ENCODE measurements around the gene B4GALNT2.

B4GALNT2 gene

GRCh38 chr17:49216953-49217650 is 84.5 kb downstream of the B4GALNT2 start:
- Histone ChIP-seq H3K4me3 (ENCODE audit: low read depth in 1 of 2, low read length in 2 of 2) (no peak overlapping the region), H3K4me1 (ENCODE audit: insufficient read depth, low read length) (peaks cover 6% of the 10 kb centered on the region), H3K9ac (ENCODE audit: low read length) (no peak overlapping the region), H3K36me3 (ENCODE audit: insufficient read depth, low read length) (no peaks in the 10 kb centered on the region), H3K9me3 (ENCODE audit: low read length) (no peaks in the 10 kb centered on the region), H3K27me3 (ENCODE audit: control insufficient read depth in 1 of 2, insufficient read depth in 2 of 2, low read length in 2 of 2) (peaks cover 0 to 14% of the 10 kb centered on the region in 2 donors), H3K27ac (ENCODE audit: low read depth, low read length) (no peak overlapping the region)

DNA sequence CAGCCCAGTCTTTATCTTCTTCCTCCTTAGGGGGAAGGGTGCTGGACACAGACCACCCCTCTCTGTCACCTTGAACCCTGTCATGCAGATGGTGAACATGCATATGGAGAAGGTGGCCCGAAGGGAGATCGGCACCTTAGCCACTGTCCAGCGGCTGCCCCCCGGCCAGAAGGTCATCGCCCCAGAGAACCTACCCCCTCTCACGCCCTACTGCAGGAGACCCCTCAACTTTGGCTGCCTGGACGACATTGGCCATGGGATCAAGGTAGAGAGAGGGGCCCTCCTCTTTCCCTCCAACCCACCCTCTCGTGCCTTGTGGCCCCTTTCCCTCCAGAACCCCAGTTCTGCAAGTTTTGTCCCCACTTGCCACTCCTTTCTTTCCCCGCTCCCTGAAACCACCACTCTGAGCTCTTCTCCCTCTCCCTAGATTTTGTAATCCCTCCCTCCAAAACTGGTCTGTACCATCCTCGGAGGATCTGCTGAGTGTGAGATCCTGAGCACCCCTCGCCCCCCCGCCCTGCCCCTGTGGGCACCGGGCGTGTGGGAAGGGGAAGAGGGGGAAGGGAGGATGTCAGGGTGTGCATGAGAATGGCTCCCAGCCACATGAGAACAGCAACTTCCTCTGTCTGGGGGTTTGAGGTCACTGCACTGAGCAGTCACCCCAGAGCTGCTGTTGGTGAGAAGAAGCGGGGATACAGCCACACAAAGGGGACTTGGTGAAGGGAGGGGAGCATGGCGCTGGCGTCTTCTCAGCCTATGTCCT is 85.3 kb downstream of the B4GALNT2 start:
- H3K4me1 ChIP-seq (ENCODE audit: insufficient read depth, low read length), result peaks cover 6% of the 10 kb centered on the region
- no peaks in the 10 kb centered on the region for H3K9me3 ChIP-seq (ENCODE audit: low read length)
- H3K9ac ChIP-seq (ENCODE audit: low read length), result no peak overlapping the region
- H3K4me3 ChIP-seq (ENCODE audit: low read depth in 1 of 2, low read length in 2 of 2), result no peak overlapping the region
- peaks cover 0 to 19% of the 10 kb centered on the region in 2 donors for H3K27me3 ChIP-seq (ENCODE audit: control insufficient read depth in 1 of 2, insufficient read depth in 2 of 2, low read length in 2 of 2)
- H3K27ac ChIP-seq (ENCODE audit: low read depth, low read length), result no peak overlapping the region
- no peaks in the 10 kb centered on the region for H3K36me3 ChIP-seq (ENCODE audit: insufficient read depth, low read length)

GRCh38 chr17:49218941-49219913 is 86.7 kb downstream of the B4GALNT2 start:
- no peak overlapping the region for H3K4me3 ChIP-seq (ENCODE audit: low read depth in 1 of 2, low read length in 2 of 2)
- no peaks in the 10 kb centered on the region for H3K9me3 ChIP-seq (ENCODE audit: low read length)
- H3K36me3 ChIP-seq (ENCODE audit: insufficient read depth, low read length), result no peaks in the 10 kb centered on the region
- H3K4me1 ChIP-seq (ENCODE audit: insufficient read depth, low read length), result peaks cover 17% of the 10 kb centered on the region
- no peak overlapping the region for H3K27ac ChIP-seq (ENCODE audit: low read depth, low read length)
- H3K9ac ChIP-seq (ENCODE audit: low read length), result no peak overlapping the region
- H3K27me3 ChIP-seq (ENCODE audit: control insufficient read depth in 1 of 2, insufficient read depth in 2 of 2, low read length in 2 of 2), result peaks cover 11 to 33% of the 10 kb centered on the region in 2 donors

GRCh38 chr17:49219987-49220386 is 87.4 kb downstream of the B4GALNT2 start:
- H3K36me3 ChIP-seq (ENCODE audit: insufficient read depth, low read length), result no peaks in the 10 kb centered on the region
- no peak overlapping the region for H3K27ac ChIP-seq (ENCODE audit: low read depth, low read length)
- no peak overlapping the region for H3K4me3 ChIP-seq (ENCODE audit: low read depth in 1 of 2, low read length in 2 of 2)
- peaks cover 17 to 41% of the 10 kb centered on the region in 2 donors for H3K27me3 ChIP-seq (ENCODE audit: control insufficient read depth in 1 of 2, insufficient read depth in 2 of 2, low read length in 2 of 2)
- no peak overlapping the region for H3K9ac ChIP-seq (ENCODE audit: low read length)
- H3K4me1 ChIP-seq (ENCODE audit: insufficient read depth, low read length), result peaks cover 18% of the 10 kb centered on the region
- H3K9me3 ChIP-seq (ENCODE audit: low read length), result no peaks in the 10 kb centered on the region

- Histone ChIP-seq H3K27ac (ENCODE audit: low read depth, low read length) (no peak overlapping the region), H3K27me3 (ENCODE audit: control insufficient read depth in 1 of 2, insufficient read depth in 2 of 2, low read length in 2 of 2) (peaks cover 34 to 64% of the 10 kb centered on the region in 2 donors), H3K9ac (ENCODE audit: low read length) (no peak overlapping the region), H3K4me3 (ENCODE audit: low read depth in 1 of 2, low read length in 2 of 2) (no peak overlapping the region), H3K36me3 (ENCODE audit: insufficient read depth, low read length) (no peaks in the 10 kb centered on the region), H3K9me3 (ENCODE audit: low read length) (no peaks in the 10 kb centered on the region), H3K4me1 (ENCODE audit: insufficient read depth, low read length) (peaks cover 12% of the 10 kb centered on the region)
Measured at GRCh38 chr17:49223168-49223516, 90.6 kb downstream of the B4GALNT2 start.

- Histone ChIP-seq H3K9ac (ENCODE audit: low read length) (no peak overlapping the region), H3K27ac (ENCODE audit: low read depth, low read length) (no peak overlapping the region), H3K9me3 (ENCODE audit: low read length) (no peaks in the 10 kb centered on the region), H3K4me3 (ENCODE audit: low read depth in 1 of 2, low read length in 2 of 2) (no peak overlapping the region), H3K36me3 (ENCODE audit: insufficient read depth, low read length) (no peaks in the 10 kb centered on the region), H3K27me3 (ENCODE audit: control insufficient read depth in 1 of 2, insufficient read depth in 2 of 2, low read length in 2 of 2) (peaks cover 34 to 64% of the 10 kb centered on the region in 2 donors), H3K4me1 (ENCODE audit: insufficient read depth, low read length) (peaks cover 12% of the 10 kb centered on the region)
Measured at GRCh38 chr17:49223517-49224197, 91.1 kb downstream of the B4GALNT2 start.

DNA sequence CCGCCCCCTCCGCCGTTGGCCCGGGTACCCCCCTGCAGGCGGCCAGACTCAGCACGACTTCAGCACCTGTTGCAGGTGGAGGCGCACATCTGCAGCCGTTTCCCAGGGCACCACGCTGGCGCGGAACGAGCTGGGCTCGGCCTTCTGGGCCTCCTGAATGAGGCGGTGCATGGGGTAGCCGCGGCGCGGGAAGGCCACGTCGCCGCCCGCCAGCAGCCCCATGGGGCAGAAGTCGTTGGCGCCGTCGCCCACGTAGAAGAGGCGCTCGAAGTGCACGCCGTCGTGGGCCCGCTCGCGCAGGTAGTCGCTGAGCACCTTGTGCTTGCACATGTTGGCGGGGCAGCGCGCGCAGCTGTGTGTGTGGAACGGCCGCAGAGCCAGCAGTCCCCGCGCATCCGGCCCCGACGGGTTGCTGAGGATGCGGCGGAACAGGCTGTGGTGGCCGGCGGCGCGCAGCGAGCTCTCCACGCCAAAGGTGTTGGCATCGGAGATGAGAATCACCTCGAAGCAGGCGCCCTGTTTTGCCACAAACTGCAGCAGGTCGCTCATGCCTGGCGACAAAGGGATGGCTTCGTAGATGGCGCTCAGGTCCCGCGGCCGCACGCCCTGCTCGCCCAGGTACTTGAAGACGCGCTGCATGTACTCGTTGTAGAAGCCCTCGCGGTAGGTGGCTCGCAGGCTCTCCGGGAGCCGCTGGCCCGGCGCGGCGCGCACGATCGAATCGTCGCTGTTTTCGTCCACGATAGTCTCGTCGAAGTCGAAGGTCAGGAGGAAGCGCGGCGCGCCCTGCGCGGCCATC is 91.8 kb downstream of the B4GALNT2 start:
- Histone ChIP-seq H3K27ac (ENCODE audit: low read depth, low read length) (no peak overlapping the region), H3K36me3 (ENCODE audit: insufficient read depth, low read length) (no peaks in the 10 kb centered on the region), H3K4me1 (ENCODE audit: insufficient read depth, low read length) (peaks cover 13% of the 10 kb centered on the region), H3K9ac (ENCODE audit: low read length) (no peak overlapping the region), H3K9me3 (ENCODE audit: low read length) (no peaks in the 10 kb centered on the region), H3K4me3 (ENCODE audit: low read depth in 1 of 2, low read length in 2 of 2) (no peak overlapping the region), H3K27me3 (ENCODE audit: control insufficient read depth in 1 of 2, insufficient read depth in 2 of 2, low read length in 2 of 2) (peaks cover 38 to 64% of the 10 kb centered on the region in 2 donors)

- Histone ChIP-seq H3K4me3 (ENCODE audit: low read depth in 1 of 2, low read length in 2 of 2) (no peak overlapping the region), H3K36me3 (ENCODE audit: insufficient read depth, low read length) (no peaks in the 10 kb centered on the region), H3K4me1 (ENCODE audit: insufficient read depth, low read length) (peaks cover 18% of the 10 kb centered on the region), H3K9me3 (ENCODE audit: low read length) (no peaks in the 10 kb centered on the region), H3K27ac (ENCODE audit: low read depth, low read length) (no peak overlapping the region), H3K27me3 (ENCODE audit: control insufficient read depth in 1 of 2, insufficient read depth in 2 of 2, low read length in 2 of 2) (peaks cover 40 to 63% of the 10 kb centered on the region in 2 donors), H3K9ac (ENCODE audit: low read length) (no peak overlapping the region)
Measured at GRCh38 chr17:49224997-49225337, 92.4 kb downstream of the B4GALNT2 start.

DNA sequence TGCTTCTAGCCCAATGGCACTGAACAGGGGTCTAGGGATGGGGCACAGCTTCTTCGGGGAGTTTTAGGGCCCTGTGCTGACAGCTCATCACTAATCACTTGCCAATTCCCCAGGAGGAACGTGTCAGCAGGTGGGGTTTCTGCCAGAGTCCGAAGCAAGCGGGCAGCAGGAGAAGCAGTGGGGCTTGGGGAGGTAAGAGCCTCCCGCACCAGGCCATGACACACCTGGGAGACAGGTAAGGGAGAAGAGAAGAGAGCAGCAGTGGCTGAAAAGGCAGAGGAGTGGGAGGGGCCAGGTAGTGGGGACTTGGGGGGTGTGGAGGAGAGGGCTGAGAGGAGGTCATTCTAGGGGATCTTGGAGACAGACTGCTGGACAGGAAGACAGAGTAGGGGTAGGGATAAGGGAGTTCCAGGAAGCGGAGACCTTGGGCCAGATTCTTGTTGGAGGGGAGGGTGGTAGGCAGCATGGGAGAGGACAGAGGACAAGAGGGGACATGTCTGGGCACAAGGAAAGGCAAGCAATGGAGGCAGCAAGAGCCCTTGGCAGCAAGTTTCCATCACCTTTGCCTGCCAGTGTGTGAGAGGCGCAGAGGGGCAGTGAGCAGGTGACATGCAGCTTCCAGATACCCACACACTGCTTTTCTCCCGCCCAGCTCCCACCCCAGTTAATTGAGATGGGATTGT is 93.1 kb downstream of the B4GALNT2 start:
- Histone ChIP-seq H3K9ac (ENCODE audit: low read length) (no peak overlapping the region), H3K4me3 (ENCODE audit: low read depth in 1 of 2, low read length in 2 of 2) (no peak overlapping the region), H3K9me3 (ENCODE audit: low read length) (no peaks in the 10 kb centered on the region), H3K4me1 (ENCODE audit: insufficient read depth, low read length) (peaks cover 18% of the 10 kb centered on the region), H3K27ac (ENCODE audit: low read depth, low read length) (no peak overlapping the region), H3K27me3 (ENCODE audit: control insufficient read depth in 1 of 2, insufficient read depth in 2 of 2, low read length in 2 of 2) (peaks cover 40 to 60% of the 10 kb centered on the region in 2 donors), H3K36me3 (ENCODE audit: insufficient read depth, low read length) (no peaks in the 10 kb centered on the region)
